Upper lobe of right lung (tissue), 1 donor: ENCODE data around the gene NSMCE3. TPM values are rescaled to one million over a fixed set of nuclear protein-coding genes. Genes with fewer than 3 reads are reported as not detected.

Source experiments
- ATAC-seq: fragments of 200-7000 bp; cut with Tn5 transposase; one replicate; pipeline ENCODE4 v1.9.1; 2020; ENCODE audit warnings: mild to moderate bottlenecking, moderate library complexity
- DNase-seq: peaks from one replicate; pipeline ENCODE4 v3.0.0-alpha.2; 2020
- H3K27ac ChIP-seq: fragments of 200-600 bp; one replicate; pipeline ENCODE4 v1.8.0; 2022
- H3K27me3 ChIP-seq: fragments of 200-600 bp; one replicate; pipeline ENCODE4 v1.8.0; 2022; ENCODE audit warnings: mild to moderate bottlenecking
- H3K36me3 ChIP-seq: fragments of 200-600 bp; one replicate; pipeline ENCODE4 v1.8.0; 2022
- H3K4me1 ChIP-seq: fragments of 200-600 bp; one replicate; pipeline ENCODE4 v1.8.0; 2022
- H3K4me3 ChIP-seq: fragments of 200-600 bp; one replicate; pipeline ENCODE4 v1.8.0; 2022; ENCODE audit warnings: mild to moderate bottlenecking
- H3K9me3 ChIP-seq: fragments of 200-600 bp; one replicate; pipeline ENCODE4 v1.8.0; 2022
- CTCF ChIP-seq: fragments of 200-600 bp; IDR thresholded peaks from one replicate; pipeline ENCODE4 v1.8.0; 2022; ENCODE audit warnings: antibody characterized with exemption
- intact Hi-C: fragments of 100-400 bp; cut with DNase I; formaldehyde crosslinking; loops from one replicate; pipeline ENCODE4 v1.11.0; 2022
- total RNA-seq: library from RNA; stranded (reverse); fragmentation: NEBNext Ultra II Directional; extraction: Animal tissue kit (Norgen Biotek cat#: 25700); gene quantifications from one replicate; pipeline ENCODE4 v1.2.1, GENCODE V29; 2021
- donor health status: DM: no; HTN: yes; CAD: no; lungs with severe emphysema.

The NSMCE3 gene
- total RNA-seq, 1 donor from 2014 or later, result 6.7 TPM

DNA sequence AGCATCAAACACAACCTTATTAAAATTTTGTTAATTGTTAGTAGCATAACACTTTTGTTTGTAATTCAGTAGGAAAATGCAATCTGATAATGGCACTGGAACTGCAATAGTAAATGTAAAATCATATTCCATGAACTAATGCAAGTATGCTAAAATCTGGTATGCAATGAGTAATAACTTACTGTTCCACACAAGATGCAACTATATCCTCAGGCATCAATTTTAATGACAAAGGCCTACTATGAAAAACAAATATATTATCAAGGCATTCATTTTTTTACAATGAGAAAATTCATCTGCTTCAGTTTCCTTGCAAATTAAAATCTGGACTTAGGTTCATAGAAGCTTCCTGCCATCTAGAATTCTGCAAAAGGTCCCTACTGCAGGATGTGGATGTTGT lies 1.4 kb upstream of the NSMCE3 start:
- peak overlapping the region; percentile 89 for H3K27ac ChIP-seq

DNA sequence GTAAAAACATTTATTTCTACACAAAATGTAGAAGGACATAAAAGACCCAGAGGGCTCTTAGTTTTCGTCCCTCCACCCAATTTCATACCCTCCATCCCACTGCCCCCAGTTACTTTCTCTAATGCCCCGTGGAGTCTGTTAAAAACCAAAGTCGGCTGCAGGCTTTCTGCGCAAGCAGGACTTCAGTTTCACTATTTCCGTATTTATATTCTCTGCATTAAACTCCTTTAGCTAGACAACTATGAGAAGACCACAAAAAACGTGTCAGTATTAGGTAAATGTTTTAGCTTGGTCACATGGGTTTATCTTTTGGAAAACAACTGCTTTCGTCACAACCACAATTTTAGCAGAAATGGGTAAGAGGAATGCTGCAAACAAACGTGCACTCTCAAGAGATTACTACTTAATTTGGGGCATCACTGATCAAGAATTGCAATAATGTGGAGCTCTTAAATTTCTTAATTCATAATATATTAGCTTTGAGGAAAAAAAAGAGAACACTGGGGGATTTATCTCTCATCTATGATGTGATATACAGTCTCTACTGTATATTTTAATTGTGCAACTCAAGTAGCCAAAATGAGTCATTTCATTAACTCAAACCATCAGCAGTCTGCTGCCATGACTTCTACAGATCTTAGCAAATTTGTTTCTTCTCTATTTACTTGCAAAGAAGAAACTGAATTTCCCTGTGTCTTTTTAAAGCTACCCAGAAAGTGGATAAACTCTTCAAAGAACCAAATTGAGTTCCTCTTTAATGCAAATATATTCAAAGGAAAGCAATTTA lies 740 bp upstream of the NSMCE3 start:
- no peaks in the 10 kb centered on the region for H3K27me3 ChIP-seq
- TF ChIP-seq CTCF, result no peak
- intact Hi-C loops, result no loop called here
- DNase-seq (no peak), ATAC-seq (no peak)
- H3K9me3 ChIP-seq, result no peaks in the 10 kb centered on the region
- H3K27ac ChIP-seq, result peak overlapping the region; percentile 89
- no peaks in the 10 kb centered on the region for H3K36me3 ChIP-seq
- H3K4me3 ChIP-seq, result peak overlapping the region; percentile 80
- peaks cover 27% of the 10 kb centered on the region for H3K4me1 ChIP-seq

More for the DNA sequence above, 1.4 kb upstream of the NSMCE3 start:
- Histone ChIP-seq H3K27me3 (no peaks in the 10 kb centered on the region), H3K36me3 (no peaks in the 10 kb centered on the region), H3K4me1 (peaks cover 27% of the 10 kb centered on the region), H3K4me3 (no peak overlapping the region), H3K9me3 (no peaks in the 10 kb centered on the region)
- no peak for ATAC-seq
- no peak for DNase-seq
- TF ChIP-seq CTCF, result no peak
- intact Hi-C loops, result no loop called here

DNA sequence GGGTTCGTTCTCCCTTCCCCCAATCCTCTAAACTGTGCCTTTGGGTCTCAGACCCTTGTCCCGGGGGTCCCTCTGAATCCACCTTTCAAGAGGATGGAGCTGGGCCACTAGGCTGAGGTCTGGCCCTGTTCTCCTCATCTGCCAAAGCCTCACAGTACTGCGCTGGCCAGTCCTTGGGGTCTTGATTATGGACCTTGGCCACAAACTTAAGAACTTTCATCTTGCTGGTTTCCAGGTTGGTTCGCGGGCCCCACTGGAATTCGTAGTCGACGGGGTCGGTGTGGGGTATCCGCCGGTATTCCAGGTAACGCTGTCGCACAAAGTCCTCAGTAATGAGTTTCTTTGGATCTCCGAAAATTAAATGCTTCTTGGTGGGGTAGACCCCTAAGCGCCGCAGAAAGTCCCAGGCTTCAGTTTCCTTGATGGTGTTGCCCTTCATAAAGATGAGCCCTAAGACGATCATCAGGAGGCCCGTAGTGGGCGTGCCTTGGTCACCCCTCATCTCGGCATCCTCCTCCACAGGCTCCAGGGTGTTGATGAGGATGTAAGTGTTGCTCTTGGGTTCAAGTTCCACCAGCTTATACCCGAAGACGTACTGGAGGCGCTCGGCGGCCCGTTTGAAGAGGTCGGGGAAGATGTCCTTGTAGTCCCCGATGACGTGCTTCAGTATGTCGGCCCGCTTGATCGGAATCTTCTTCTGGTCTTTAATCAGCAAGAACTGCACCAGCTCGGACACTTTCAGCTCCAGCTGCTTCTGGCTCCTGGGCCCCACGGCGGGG lies 727 bp downstream of the NSMCE3 start:
- H3K27ac ChIP-seq, result peak overlapping the region; percentile 89
- H3K36me3 ChIP-seq, result no peaks in the 10 kb centered on the region
- intact Hi-C loops, result no loop called here
- no peaks in the 10 kb centered on the region for H3K27me3 ChIP-seq
- H3K4me1 ChIP-seq, result peaks cover 27% of the 10 kb centered on the region
- ATAC-seq, result peak; percentile 51
- H3K9me3 ChIP-seq, result no peaks in the 10 kb centered on the region
- H3K4me3 ChIP-seq, result peak overlapping the region; percentile 80
- no peak for TF ChIP-seq CTCF
- peak; percentile 68 for DNase-seq

DNA sequence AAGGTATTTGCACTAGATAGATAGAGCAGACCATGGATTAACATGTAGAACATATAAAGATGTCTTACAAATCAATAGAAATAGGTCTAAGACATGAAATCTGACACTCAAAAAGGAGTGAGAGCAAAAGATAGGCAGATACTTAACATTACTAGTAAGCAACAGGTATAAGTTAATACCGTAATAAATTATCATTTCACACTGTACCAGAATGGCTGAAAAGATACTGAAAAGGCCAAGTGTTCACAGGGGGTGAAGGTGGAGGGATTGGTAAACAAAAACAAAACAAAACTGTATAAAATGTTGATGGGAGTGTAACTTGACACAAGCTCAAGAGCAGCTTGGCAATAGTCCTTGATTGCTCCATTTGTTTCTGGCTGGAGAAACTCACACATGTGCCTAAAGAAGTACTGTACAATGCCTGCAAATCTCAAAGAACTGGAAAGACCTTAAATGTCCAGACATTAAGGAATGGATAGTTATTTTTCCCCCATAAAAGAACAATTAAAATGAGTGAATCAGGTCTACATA lies 3.5 kb downstream of the NSMCE3 start:
- peaks cover 27% of the 10 kb centered on the region for H3K4me1 ChIP-seq
- TF ChIP-seq CTCF, result no peak
- intact Hi-C loops, result no loop called here
- no peaks in the 10 kb centered on the region for H3K9me3 ChIP-seq
- DNase-seq (no peak), ATAC-seq (no peak)
- H3K27ac ChIP-seq, result no peak overlapping the region
- H3K4me3 ChIP-seq, result no peak overlapping the region
- no peaks in the 10 kb centered on the region for H3K27me3 ChIP-seq
- no peaks in the 10 kb centered on the region for H3K36me3 ChIP-seq

DNA sequence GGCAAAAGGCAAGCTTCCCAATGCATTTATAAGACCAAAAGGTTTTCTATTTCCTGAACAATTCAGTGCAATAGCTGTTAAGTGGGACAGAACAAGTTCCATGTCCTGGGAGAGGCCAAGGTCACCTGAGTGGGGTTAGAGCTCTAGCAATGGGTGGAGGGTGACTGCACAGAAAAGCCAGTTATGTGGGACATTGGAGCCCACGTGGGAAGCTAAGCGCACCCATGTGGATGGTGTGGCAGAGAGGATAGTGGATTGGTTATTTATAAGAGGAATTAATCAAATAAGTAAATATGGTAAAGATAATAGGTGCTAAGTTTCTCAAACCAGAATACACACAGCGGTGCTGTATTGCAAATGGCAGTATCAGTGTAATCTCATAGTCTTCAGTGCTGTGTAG lies 6.3 kb downstream of the NSMCE3 start:
- H3K36me3 ChIP-seq, result no peaks in the 10 kb centered on the region
- H3K27me3 ChIP-seq, result no peaks in the 10 kb centered on the region
- no peak overlapping the region for H3K4me3 ChIP-seq
- no peak for TF ChIP-seq CTCF
- no peaks in the 10 kb centered on the region for H3K9me3 ChIP-seq
- intact Hi-C loops, result no loop called here
- no peak for ATAC-seq
- peaks cover 18% of the 10 kb centered on the region for H3K4me1 ChIP-seq
- no peak for DNase-seq
- H3K27ac ChIP-seq, result no peak overlapping the region
